ENCODE data around the gene ATF6. TPM values are rescaled to one million over a fixed set of nuclear protein-coding genes. Genes with fewer than 3 reads are reported as not detected.

The ATF6 gene
- total RNA-seq, 2 donors from 2014 or later, result 17.9 to 19.9 TPM

DNA sequence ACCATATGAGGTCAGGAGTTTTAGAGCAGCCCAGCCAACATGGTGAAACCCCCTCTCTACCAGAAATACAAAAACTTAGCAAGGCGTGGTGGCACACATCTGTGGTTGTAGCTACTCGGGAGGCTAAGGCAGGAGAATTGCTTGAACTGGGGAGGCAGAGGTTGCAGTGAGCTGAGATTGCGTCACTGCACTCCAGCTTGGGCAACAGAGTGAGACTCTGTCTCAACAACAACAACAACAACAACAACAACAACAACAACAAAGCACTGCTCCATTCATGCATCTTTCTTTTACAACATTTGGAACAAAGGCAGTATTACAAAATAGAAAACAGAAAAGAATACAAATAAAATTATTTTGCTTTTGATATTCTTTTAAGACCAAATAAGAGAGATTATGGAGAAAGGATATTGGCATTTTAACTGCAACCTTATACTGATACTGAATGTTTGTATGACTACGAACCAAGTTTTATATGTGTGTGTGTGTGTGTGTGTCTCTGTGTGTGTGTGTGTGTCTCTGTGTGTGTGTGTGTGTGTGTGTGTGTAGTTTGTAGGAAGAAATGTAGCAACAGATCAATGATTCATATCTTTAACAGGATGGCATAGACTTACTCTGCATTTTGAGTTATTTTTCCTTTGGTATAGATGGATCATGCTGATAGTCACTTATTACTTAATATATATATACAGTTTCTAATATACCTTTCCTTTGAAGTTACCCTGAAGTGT lies 24.6 kb downstream of the ATF6 start:
- Histone ChIP-seq H3K36me3 (peaks cover 51% of the 10 kb centered on the region), H3K4me3 (no peak overlapping the region), H3K4me1 (no peaks in the 10 kb centered on the region), H3K27ac (no peak overlapping the region), H3K27me3 (no peaks in the 10 kb centered on the region), H3K9me3 (no peaks in the 10 kb centered on the region)
- TF ChIP-seq, protein P1, sequence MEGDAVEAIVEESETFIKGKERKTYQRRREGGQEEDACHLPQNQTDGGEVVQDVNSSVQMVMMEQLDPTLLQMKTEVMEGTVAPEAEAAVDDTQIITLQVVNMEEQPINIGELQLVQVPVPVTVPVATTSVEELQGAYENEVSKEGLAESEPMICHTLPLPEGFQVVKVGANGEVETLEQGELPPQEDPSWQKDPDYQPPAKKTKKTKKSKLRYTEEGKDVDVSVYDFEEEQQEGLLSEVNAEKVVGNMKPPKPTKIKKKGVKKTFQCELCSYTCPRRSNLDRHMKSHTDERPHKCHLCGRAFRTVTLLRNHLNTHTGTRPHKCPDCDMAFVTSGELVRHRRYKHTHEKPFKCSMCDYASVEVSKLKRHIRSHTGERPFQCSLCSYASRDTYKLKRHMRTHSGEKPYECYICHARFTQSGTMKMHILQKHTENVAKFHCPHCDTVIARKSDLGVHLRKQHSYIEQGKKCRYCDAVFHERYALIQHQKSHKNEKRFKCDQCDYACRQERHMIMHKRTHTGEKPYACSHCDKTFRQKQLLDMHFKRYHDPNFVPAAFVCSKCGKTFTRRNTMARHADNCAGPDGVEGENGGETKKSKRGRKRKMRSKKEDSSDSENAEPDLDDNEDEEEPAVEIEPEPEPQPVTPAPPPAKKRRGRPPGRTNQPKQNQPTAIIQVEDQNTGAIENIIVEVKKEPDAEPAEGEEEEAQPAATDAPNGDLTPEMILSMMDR (IDR thresholded peaks at IDR 0.05), result no peak
- no peak for DNase-seq (ENCODE audit: low spot score)

DNA sequence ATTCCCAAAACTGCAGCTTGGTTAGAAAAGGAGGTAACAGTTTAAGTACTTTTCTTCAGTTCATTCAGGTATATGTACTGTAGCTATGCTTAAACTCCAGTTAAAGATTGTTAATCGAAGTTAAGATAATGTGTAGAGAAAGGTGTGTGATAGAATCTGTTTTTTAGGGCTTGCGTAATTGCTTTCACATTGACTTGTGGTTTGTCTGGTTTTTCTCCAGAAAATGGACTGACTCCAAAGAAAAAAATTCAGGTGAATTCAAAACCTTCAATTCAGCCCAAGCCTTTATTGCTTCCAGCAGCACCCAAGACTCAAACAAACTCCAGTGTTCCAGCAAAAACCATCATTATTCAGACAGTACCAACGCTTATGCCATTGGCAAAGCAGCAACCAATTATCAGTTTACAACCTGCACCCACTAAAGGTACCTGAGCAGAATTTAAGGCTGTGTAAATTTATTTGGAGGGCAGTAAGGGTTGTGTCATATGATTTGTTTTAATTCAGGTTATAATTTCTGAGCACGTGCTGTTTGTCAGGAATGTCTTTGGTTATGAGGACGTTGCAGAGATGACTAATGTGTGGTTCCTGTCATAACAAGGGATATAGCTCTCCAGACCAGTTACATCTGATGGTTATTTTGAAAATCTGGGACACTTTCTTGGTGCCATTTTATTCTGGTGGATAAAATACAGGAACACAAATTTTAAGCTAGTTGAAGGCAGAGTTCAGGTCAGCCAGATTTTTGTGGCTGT lies 26.0 kb downstream of the ATF6 start:
- no peak for DNase-seq (ENCODE audit: low spot score)
- no peak overlapping the region for H3K4me3 ChIP-seq
- H3K4me1 ChIP-seq, result no peaks in the 10 kb centered on the region
- H3K9me3 ChIP-seq, result no peaks in the 10 kb centered on the region
- H3K36me3 ChIP-seq, result peaks cover 43% of the 10 kb centered on the region
- H3K27ac ChIP-seq, result no peak overlapping the region
- no peaks in the 10 kb centered on the region for H3K27me3 ChIP-seq
- TF ChIP-seq, protein P1 (IDR thresholded peaks at IDR 0.05), result no peak

DNA sequence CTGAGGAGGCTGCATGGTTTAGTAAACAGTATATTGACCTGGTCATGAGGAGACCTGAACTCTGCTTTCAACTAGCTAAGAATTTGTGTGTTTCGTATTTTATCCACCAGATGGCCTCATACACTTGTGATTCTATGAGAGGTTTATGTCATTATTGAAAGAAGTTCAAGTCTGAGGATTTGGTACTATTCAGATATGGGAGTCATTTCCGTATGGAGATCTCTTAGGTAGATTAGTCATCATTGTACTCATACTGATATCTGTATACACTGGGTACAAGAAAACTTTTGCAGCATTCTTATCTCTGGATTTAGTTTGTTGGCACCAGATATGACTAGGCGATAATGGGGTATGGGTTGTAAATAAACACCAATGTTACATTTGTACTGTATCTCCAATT lies 26.6 kb downstream of the ATF6 start:
- Histone ChIP-seq H3K9me3 (no peaks in the 10 kb centered on the region), H3K4me1 (no peaks in the 10 kb centered on the region), H3K27me3 (no peaks in the 10 kb centered on the region), H3K4me3 (no peak overlapping the region), H3K27ac (no peak overlapping the region), H3K36me3 (peaks cover 46% of the 10 kb centered on the region)
- TF ChIP-seq, protein P1 (IDR thresholded peaks at IDR 0.05), result peak; percentile 20 to 71
- DNase-seq (ENCODE audit: low spot score), result no peak

DNA sequence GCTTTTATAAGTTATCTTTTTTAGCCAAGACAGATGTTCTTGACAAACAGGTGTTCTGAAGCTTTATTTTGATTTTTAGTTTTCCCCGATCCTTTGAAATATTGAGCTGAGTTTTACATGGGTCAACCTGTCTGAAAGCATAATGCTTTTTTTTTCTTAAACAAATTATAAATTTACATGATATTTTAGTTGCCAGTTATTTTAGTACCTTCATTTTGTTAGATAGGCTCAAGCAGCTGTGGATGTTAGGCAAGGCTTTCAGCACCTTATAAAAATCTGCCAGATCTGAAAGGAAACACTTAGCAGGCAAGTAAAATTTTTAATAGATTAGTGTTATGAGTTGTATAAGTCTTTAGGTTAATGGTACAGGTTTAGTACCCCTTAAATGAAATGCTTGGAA lies 33.7 kb downstream of the ATF6 start:
- Histone ChIP-seq H3K27ac (no peak overlapping the region), H3K4me1 (no peaks in the 10 kb centered on the region), H3K9me3 (no peaks in the 10 kb centered on the region), H3K27me3 (no peaks in the 10 kb centered on the region), H3K4me3 (no peak overlapping the region), H3K36me3 (peaks cover 54% of the 10 kb centered on the region)
- no peak for DNase-seq (ENCODE audit: low spot score)
- TF ChIP-seq, protein P1 (IDR thresholded peaks at IDR 0.05), result no peak

DNA sequence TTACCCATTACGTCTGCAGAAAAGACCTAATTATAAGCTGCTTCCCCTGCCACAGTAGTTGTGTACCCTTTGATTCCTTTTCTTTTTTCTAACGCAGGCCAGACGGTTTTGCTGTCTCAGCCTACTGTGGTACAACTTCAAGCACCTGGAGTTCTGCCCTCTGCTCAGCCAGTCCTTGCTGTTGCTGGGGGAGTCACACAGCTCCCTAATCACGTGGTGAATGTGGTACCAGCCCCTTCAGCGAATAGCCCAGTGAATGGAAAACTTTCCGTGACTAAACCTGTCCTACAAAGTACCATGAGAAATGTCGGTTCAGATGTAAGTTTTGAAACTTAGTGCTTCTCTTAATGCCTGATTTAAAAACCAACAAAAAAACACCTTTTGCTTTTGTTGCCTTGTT lies 35.8 kb downstream of the ATF6 start:
- H3K27ac ChIP-seq, result no peak overlapping the region
- DNase-seq (ENCODE audit: low spot score), result no peak
- H3K36me3 ChIP-seq, result peaks cover 41% of the 10 kb centered on the region
- H3K4me1 ChIP-seq, result peaks cover 0 to 6% of the 10 kb centered on the region in 2 donors
- H3K9me3 ChIP-seq, result no peaks in the 10 kb centered on the region
- no peak overlapping the region for H3K4me3 ChIP-seq
- H3K27me3 ChIP-seq, result no peaks in the 10 kb centered on the region
- TF ChIP-seq, protein P1 (IDR thresholded peaks at IDR 0.05), result no peak

Measured in right atrium auricular region (tissue), 2 donors.